OCI-LY7 (cell line): Measurements from ENCODE around the gene KRT9. TPM values are rescaled to one million over a fixed set of nuclear protein-coding genes. Genes with fewer than 3 reads are reported as not detected.
"Not testable (repeated sequence)": the region's sequence is repeated elsewhere in the genome, so short reads cannot be mapped to it uniquely, and the experiment has no call there.

ENCODE experiments used
- BruUV-seq: library from RNA; stranded (reverse); fragments of 400-500 nt; replicated peaks from 2 replicates; lab custom pipeline; 2021; lab: Mats Ljungman, UMichigan
- CTCF ChIA-PET: fragments of 300-600 bp; sonication (Branson Sonifier 250); formaldehyde crosslinking; loops from one replicate; lab custom pipeline; 2022; ENCODE audit warnings: antibody characterized with exemption; ENCODE audit not compliant: unreplicated experiment; lab: Charles Lee
- POLR2A ChIA-PET: fragments of 300-600 bp; sonication (Branson Sonifier 250); formaldehyde crosslinking; loops from one replicate; lab custom pipeline; 2022; ENCODE audit warnings: antibody characterized with exemption; lab: Charles Lee
- DNase-seq: peaks from one replicate; pipeline ENCODE4 v3.0.0-alpha.2; 2015; ENCODE audit warnings: low spot score
- H2AFZ ChIP-seq: fragments of 200-600 bp; sonication (generic), shearing (Covaris generic); 2 replicates; pipeline ENCODE4 v1.6.1; 2014; ENCODE audit warnings: mild to moderate bottlenecking, antibody characterized with exemption, low read length, moderate library complexity
- H3K27ac ChIP-seq: fragments of 200-600 bp; sonication (generic); 2 replicates; pipeline ENCODE4 v1.5.1; 2014; ENCODE audit warnings: mixed run types, low read depth, mild to moderate bottlenecking, moderate library complexity, low read length, inconsistent platforms; ENCODE audit not compliant: poor library complexity, severe bottlenecking
- H3K36me3 ChIP-seq: fragments of 200-600 bp; sonication (generic); 2 replicates; pipeline ENCODE4 v1.6.1; 2014; ENCODE audit warnings: mild to moderate bottlenecking, antibody characterized with exemption, low read length, moderate library complexity, mixed read lengths; ENCODE audit not compliant: insufficient read depth
- H3K4me1 ChIP-seq: fragments of 200-600 bp; sonication (generic); 2 replicates; pipeline ENCODE4 v1.5.1; 2014; ENCODE audit warnings: mild to moderate bottlenecking, low read length; ENCODE audit not compliant: insufficient read depth, poor library complexity, severe bottlenecking
- H3K4me2 ChIP-seq: fragments of 200-600 bp; sonication (generic); 2 replicates; pipeline ENCODE4 v1.6.1; 2014; ENCODE audit warnings: mild to moderate bottlenecking, low read length
- H3K4me3 ChIP-seq: fragments of 200-600 bp; sonication (generic); 2 replicates; pipeline ENCODE4 v1.5.1; 2014; ENCODE audit warnings: mild to moderate bottlenecking, low read depth, low read length; ENCODE audit not compliant: poor library complexity, severe bottlenecking
- H3K79me2 ChIP-seq: fragments of 200-600 bp; sonication (generic); 2 replicates; pipeline ENCODE4 v1.6.1; 2016; ENCODE audit warnings: low read depth, mild to moderate bottlenecking, low read length, moderate library complexity, mixed read lengths; ENCODE audit not compliant: insufficient read depth
- H3K9me2 ChIP-seq: fragments of 200-600 bp; sonication (generic); 2 replicates; pipeline ENCODE4 v1.6.1; 2016; ENCODE audit warnings: mild to moderate bottlenecking, low read length, mixed read lengths; ENCODE audit not compliant: insufficient read depth
- H3K9me3 ChIP-seq: fragments of 200-600 bp; sonication (generic); 2 replicates; pipeline ENCODE4 v1.6.1; 2014; ENCODE audit warnings: mild to moderate bottlenecking, mixed run types, low read length, mixed read lengths
- H4K20me1 ChIP-seq: fragments of 200-600 bp; sonication (generic); 2 replicates; pipeline ENCODE4 v1.6.1; 2014; ENCODE audit warnings: mild to moderate bottlenecking, antibody characterized with exemption, low read length, moderate library complexity, mixed read lengths; ENCODE audit not compliant: insufficient read depth
- CTCF ChIP-seq: fragments of 200-600 bp; sonication (generic); conservative IDR thresholded peaks from 2 replicates; pipeline ENCODE4 v1.5.1; 2014; ENCODE audit warnings: mild to moderate bottlenecking, antibody characterized with exemption, low read length, moderate library complexity, mixed read lengths
- EZH2phosphoT487 ChIP-seq: fragments of 200-600 bp; sonication (generic); IDR thresholded peaks from 2 replicates; pipeline ENCODE4 v1.6.1; 2018; ENCODE audit warnings: low read depth, borderline replicate concordance, mild to moderate bottlenecking, mixed run types, antibody characterized with exemption, low read length, moderate library complexity, mixed read lengths
- intact Hi-C: fragments of 100-400 bp; cut with micrococcal nuclease; formaldehyde crosslinking; loops from one replicate; pipeline ENCODE4 v1.10.0; 2022; ENCODE audit not compliant: unreplicated experiment
- total RNA-seq, 2 experiments: library from RNA; depleted of rRNA in 1 of 2; stranded (reverse); fragments of >200 nt in 1 of 2; shearing (Covaris generic) in 1 of 2; gene quantifications; 2 replicates each; pipeline ENCODE4 v1.2.3, GENCODE V29; 2014 to 2022

The KRT9 gene
- total RNA-seq, 2 experiments from 2014 or later, result not detected

- no peaks in the 10 kb centered on the region for H3K9me3 ChIP-seq
- H3K36me3 ChIP-seq, result no peaks in the 10 kb centered on the region
- intact Hi-C loops, result no loop called here
- no peak overlapping the region for H3K4me2 ChIP-seq
- no peaks in the 10 kb centered on the region for H4K20me1 ChIP-seq
- ChIA-PET CTCF (no interaction called here), POLR2A (interaction anchor here (0.7 kb wide), 1 partner anchor 121 kb away, joined by 4 read pairs; no protein-coding TSS in a partner anchor)
- H3K27ac ChIP-seq, result no peak overlapping the region
- H3K4me1 ChIP-seq, result no peaks in the 10 kb centered on the region
- no peaks in the 10 kb centered on the region for H3K79me2 ChIP-seq
- TF ChIP-seq CTCF, result no peak
- H2AFZ ChIP-seq, result no peak overlapping the region
- H3K4me3 ChIP-seq, result no peak overlapping the region
- H3K9me2 ChIP-seq, result no peaks in the 10 kb centered on the region
- DNase-seq, result no peak
- no TSS peak for BruUV-seq
These were observed 26.9 kb downstream of the KRT9 start for GRCh38 chr17:41544935-41545334.

- ChIA-PET CTCF (no interaction called here), POLR2A (interaction anchor here (0.7 kb wide), 1 partner anchor 121 kb away, joined by 4 read pairs; no protein-coding TSS in a partner anchor)
These were observed 27.4 kb downstream of the KRT9 start for GRCh38 chr17:41544491-41544892.

GRCh38 chr17:41542786-41543185 lies 29.1 kb downstream of the KRT9 start:
- H3K4me2 ChIP-seq, H4K20me1 ChIP-seq, H3K4me3 ChIP-seq, DNase-seq, H3K36me3 ChIP-seq, H3K9me2 ChIP-seq, H2AFZ ChIP-seq, H3K27ac ChIP-seq, CTCF ChIA-PET, H3K4me1 ChIP-seq, POLR2A ChIA-PET, H3K79me2 ChIP-seq, H3K9me3 ChIP-seq, intact Hi-C loops, BruUV-seq: not testable (repeated sequence)

More at GRCh38 chr17:41544491-41544892, 27.4 kb downstream of the KRT9 start:
- no peaks in the 10 kb centered on the region for H3K9me3 ChIP-seq
- no peak overlapping the region for H3K4me2 ChIP-seq
- no peak overlapping the region for H3K27ac ChIP-seq
- no peaks in the 10 kb centered on the region for H4K20me1 ChIP-seq
- H3K36me3 ChIP-seq, result no peaks in the 10 kb centered on the region
- no peaks in the 10 kb centered on the region for H3K9me2 ChIP-seq
- intact Hi-C loops, result no loop called here
- no peak for TF ChIP-seq CTCF
- TF ChIP-seq EZH2phosphoT487, result no peak
- DNase-seq, result no peak
- H3K4me1 ChIP-seq, result no peaks in the 10 kb centered on the region
- no peak overlapping the region for H2AFZ ChIP-seq
- H3K4me3 ChIP-seq, result no peak overlapping the region
- no peaks in the 10 kb centered on the region for H3K79me2 ChIP-seq
- BruUV-seq, result no TSS peak
